Right lobe of liver (tissue), 6 donors: ENCODE data around the gene LIMCH1. TPM values are rescaled to one million over a fixed set of nuclear protein-coding genes. Genes with fewer than 3 reads are reported as not detected.
"Not testable (repeated sequence)": the region's sequence is repeated elsewhere in the genome, so short reads cannot be mapped to it uniquely, and the experiment has no call there.

ENCODE experiments used
- ATAC-seq, 4 donors: fragments of 200-7000 bp; cut with Tn5 transposase; one replicate each; pipeline ENCODE4 v1.9.1; 2020; ENCODE audit warnings: mild to moderate bottlenecking in 4 of 4, moderate library complexity in 4 of 4
- DNase-seq, 3 donors: peaks; one replicate each; pipeline ENCODE4 v3.0.0-alpha.2; 2020
- H3K27ac ChIP-seq, 3 donors: fragments of 200-600 bp; one replicate each; pipeline ENCODE4 v1.8.0; 2022
- H3K27me3 ChIP-seq, 2 donors: fragments of 200-600 bp; one replicate each; pipeline ENCODE4 v1.8.0; 2022
- H3K36me3 ChIP-seq, 4 donors: fragments of 200-600 bp; sonication (generic) in 1 of 4; one replicate each; pipeline versions ENCODE4 v1.5.1 to v1.8.0; 2017 to 2022; ENCODE audit warnings: control low read depth in 1 of 4
- H3K4me1 ChIP-seq, 4 donors: fragments of 200-600 bp; sonication (generic) in 1 of 4; one replicate each; pipeline versions ENCODE4 v1.5.1 to v1.8.0; 2017 to 2022; ENCODE audit warnings: control low read depth in 1 of 4
- H3K4me3 ChIP-seq, 3 donors: fragments of 200-600 bp; one replicate each; pipeline ENCODE4 v1.8.0; 2022
- H3K9me3 ChIP-seq, 4 donors: fragments of 200-600 bp; sonication (generic) in 1 of 4; one replicate each; pipeline versions ENCODE4 v1.5.1 to v1.8.0; 2017 to 2022; ENCODE audit warnings: control low read depth in 1 of 4
- POLR2A ChIP-seq: fragments of 450-650 bp; IDR thresholded peaks from one replicate; pipeline ENCODE4 v1.6.1; 2017; ENCODE audit warnings: antibody characterized with exemption, mild to moderate bottlenecking
- WGBS: methylation state at CpG from one replicate; pipeline ENCODE4 v1.1.6; 2018; ENCODE audit warnings: low coverage, low lambda C conversion rate; ENCODE audit not compliant: insufficient coverage; ENCODE audit errors: missing lambda C conversion rate; 5-methylcytosine and 5-hydroxymethylcytosine counted together
- intact Hi-C, 2 donors: fragments of 100-400 bp; cut with DNase I; formaldehyde crosslinking; loops; one replicate each; pipeline versions ENCODE4 v1.11.2 to v1.14.1; 2022
- total RNA-seq, 6 experiments: library from RNA; depleted of rRNA in 2 of 6; stranded (reverse); fragments of >200 nt in 2 of 6; fragmentation: NEBNext Ultra II Directional in 3 of 6; extraction: Animal tissue kit (Norgen Biotek cat#: 25700) in 3 of 6; gene quantifications; one replicate each; pipeline versions ENCODE4 v1.1.0 to v1.2.4, GENCODE V29; 2016 to 2023
- TF ChIP-seq, protein P1 (sequence below), 4 donors: fragments of 200-600 bp in 3 of 4; fragments of 450-650 bp in 1 of 4; IDR thresholded peaks; one replicate each; pipeline versions ENCODE4 v1.5.1 to v1.8.0; 2016 to 2022; ENCODE audit warnings: antibody characterized with exemption in 4 of 4, mild to moderate bottlenecking in 2 of 4
- donor health status: DM: no; HTN: yes; CAD: no.
- donor health status: DM: no; HTN: no; CAD: no.
- donor health status: DM: no; HTN: no; CAD: no.
- donor health status: DM: no; HTN: yes; CAD: no.
- donor health status: DM: no; HTN: yes; CAD: no.

The LIMCH1 gene
- total RNA-seq, 6 experiments from 2014 or later: 8.3 to 26.9 (median 12.9) TPM

DNA sequence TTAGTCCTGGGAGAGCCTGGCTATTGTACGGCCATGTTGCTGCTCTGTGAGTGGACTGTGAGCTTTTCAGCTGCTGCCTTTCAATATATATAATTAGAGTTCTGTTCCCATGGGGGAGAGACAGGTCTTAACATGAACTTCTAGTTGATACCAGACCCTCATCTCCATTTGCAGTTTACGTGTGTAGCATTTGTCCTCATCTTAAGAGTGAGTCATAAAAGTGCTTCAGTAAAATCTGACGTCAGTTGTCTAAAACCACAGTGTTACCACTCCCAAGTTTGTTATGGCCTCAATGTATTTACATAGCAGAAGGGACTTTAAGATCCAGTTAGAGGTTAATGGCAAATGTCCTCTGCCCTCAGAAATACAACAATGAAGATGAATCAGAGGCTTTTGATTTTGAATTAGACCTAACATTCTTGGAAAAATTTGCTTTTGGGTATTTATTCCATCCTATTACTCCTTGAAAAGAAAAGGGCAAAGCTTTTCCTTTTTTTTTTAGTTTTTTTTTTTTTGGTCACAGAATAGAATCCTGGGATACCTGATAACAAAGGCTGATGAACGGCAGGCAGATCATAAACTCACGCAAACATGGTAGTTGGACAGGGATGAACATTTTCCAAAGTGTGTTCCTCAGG, 172.0 kb downstream of the LIMCH1 start:
- H3K36me3 ChIP-seq: no peaks in the 10 kb centered on the region
- 62% methylated on average over 5 of the region's 5 CpGs for WGBS
- intact Hi-C loops: no loop called here
- no peak for DNase-seq
- H3K4me3 ChIP-seq: no peak overlapping the region
- H3K27ac ChIP-seq: no peak overlapping the region
- TF ChIP-seq POLR2A: no peak
- TF ChIP-seq, protein P1, sequence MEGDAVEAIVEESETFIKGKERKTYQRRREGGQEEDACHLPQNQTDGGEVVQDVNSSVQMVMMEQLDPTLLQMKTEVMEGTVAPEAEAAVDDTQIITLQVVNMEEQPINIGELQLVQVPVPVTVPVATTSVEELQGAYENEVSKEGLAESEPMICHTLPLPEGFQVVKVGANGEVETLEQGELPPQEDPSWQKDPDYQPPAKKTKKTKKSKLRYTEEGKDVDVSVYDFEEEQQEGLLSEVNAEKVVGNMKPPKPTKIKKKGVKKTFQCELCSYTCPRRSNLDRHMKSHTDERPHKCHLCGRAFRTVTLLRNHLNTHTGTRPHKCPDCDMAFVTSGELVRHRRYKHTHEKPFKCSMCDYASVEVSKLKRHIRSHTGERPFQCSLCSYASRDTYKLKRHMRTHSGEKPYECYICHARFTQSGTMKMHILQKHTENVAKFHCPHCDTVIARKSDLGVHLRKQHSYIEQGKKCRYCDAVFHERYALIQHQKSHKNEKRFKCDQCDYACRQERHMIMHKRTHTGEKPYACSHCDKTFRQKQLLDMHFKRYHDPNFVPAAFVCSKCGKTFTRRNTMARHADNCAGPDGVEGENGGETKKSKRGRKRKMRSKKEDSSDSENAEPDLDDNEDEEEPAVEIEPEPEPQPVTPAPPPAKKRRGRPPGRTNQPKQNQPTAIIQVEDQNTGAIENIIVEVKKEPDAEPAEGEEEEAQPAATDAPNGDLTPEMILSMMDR (IDR thresholded peaks at IDR 0.05): no peak
- no peaks in the 10 kb centered on the region for H3K27me3 ChIP-seq
- H3K4me1 ChIP-seq: no peaks in the 10 kb centered on the region
- no peak for ATAC-seq
- H3K9me3 ChIP-seq: no peaks in the 10 kb centered on the region

GRCh38 chr4:41711654-41712053, 173.7 kb downstream of the LIMCH1 start:
- H3K27me3 ChIP-seq, H3K4me3 ChIP-seq, ATAC-seq, H3K36me3 ChIP-seq, H3K9me3 ChIP-seq, DNase-seq, intact Hi-C loops, H3K27ac ChIP-seq, H3K4me1 ChIP-seq: not testable (repeated sequence)
- WGBS: 94% methylated on average over 2 of the region's 2 CpGs

- H3K27me3 ChIP-seq: no peaks in the 10 kb centered on the region
- no peak for TF ChIP-seq POLR2A
- TF ChIP-seq, protein P1 (IDR thresholded peaks at IDR 0.05): no peak
- no peaks in the 10 kb centered on the region for H3K4me1 ChIP-seq
- H3K36me3 ChIP-seq: no peaks in the 10 kb centered on the region
- no peak for DNase-seq
- intact Hi-C loops: no loop called here
- no peak overlapping the region for H3K27ac ChIP-seq
- ATAC-seq: no peak
- H3K9me3 ChIP-seq: no peaks in the 10 kb centered on the region
- WGBS: 72% methylated on average over 3 of the region's 3 CpGs
- no peak overlapping the region for H3K4me3 ChIP-seq
These were observed 174.5 kb downstream of the LIMCH1 start for GRCh38 chr4:41712425-41712824.

- DNase-seq: no peak
- no peak overlapping the region for H3K27ac ChIP-seq
- no peak for ATAC-seq
- TF ChIP-seq, protein P1 (IDR thresholded peaks at IDR 0.05): no peak
- no peak for TF ChIP-seq POLR2A
- 60% methylated on average over 1 of the region's 1 CpG for WGBS
- H3K27me3 ChIP-seq: no peaks in the 10 kb centered on the region
- H3K9me3 ChIP-seq: no peaks in the 10 kb centered on the region
- H3K4me1 ChIP-seq: no peaks in the 10 kb centered on the region
- no peaks in the 10 kb centered on the region for H3K36me3 ChIP-seq
- intact Hi-C loops: no loop called here
- H3K4me3 ChIP-seq: no peak overlapping the region
These were observed 175.8 kb downstream of the LIMCH1 start for GRCh38 chr4:41713768-41714167.

DNA sequence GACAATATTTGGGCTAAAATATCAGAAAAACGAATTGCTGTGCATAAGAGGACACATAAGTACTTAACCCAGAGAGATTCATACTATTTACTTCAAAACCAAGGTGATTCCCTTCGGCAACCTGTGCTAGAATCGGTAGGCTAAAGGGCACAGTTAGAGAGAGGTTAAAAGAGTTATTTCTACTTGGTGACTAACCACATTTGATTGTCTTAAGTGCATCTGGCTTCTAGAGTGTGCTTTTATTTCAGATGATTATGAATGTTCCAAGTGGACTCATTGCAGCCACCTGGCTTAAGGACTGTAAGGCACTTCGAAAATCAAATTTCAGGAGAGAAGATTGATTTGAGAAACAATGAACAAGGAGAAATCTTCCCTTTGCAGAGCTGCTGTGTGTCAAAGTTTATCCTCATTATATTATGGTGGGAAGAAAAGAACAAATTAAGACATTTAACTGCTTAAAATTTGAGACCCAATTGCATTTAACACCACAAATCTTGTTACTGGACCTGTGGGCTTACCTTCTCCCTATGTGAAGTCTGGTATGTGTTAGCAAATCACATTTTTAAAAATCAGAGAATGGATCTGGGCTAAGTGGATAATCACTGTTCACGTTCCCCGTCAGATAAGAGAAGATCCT, 176.5 kb downstream of the LIMCH1 start:
- DNase-seq: no peak
- no peaks in the 10 kb centered on the region for H3K36me3 ChIP-seq
- no peak for ATAC-seq
- H3K27ac ChIP-seq: no peak overlapping the region
- WGBS: 46% methylated on average over 6 of the region's 6 CpGs
- TF ChIP-seq POLR2A: no peak
- TF ChIP-seq, protein P1 (IDR thresholded peaks at IDR 0.05): no peak
- H3K27me3 ChIP-seq: no peaks in the 10 kb centered on the region
- intact Hi-C loops: no loop called here
- no peak overlapping the region for H3K4me3 ChIP-seq
- no peaks in the 10 kb centered on the region for H3K9me3 ChIP-seq
- no peaks in the 10 kb centered on the region for H3K4me1 ChIP-seq
